HCT116 (cell line): ENCODE measurements around the gene C1orf50. TPM values are rescaled to one million over a fixed set of nuclear protein-coding genes. Genes with fewer than 3 reads are reported as not detected.

ENCODE experiments used
- ATAC-seq: fragments of 200-7000 bp; cut with Tn5 transposase; 2 replicates; pipeline ENCODE4 v1.9.1; 2020; ENCODE audit warnings: mild to moderate bottlenecking, moderate library complexity
- BruUV-seq: library from RNA; stranded (reverse); fragments of 400-500 nt; replicated peaks from 2 replicates; lab custom pipeline; 2021; lab: Mats Ljungman, UMichigan
- CTCF ChIA-PET: fragments of 300-600 bp; sonication (Branson Sonifier 250); formaldehyde crosslinking; loops from one replicate; lab custom pipeline; 2021; ENCODE audit warnings: antibody characterized with exemption; lab: Charles Lee
- POLR2A ChIA-PET: fragments of 300-600, 350-600 bp; sonication (Branson Sonifier 250); formaldehyde crosslinking; loops from one replicate; lab custom pipeline; 2021; ENCODE audit warnings: antibody characterized with exemption; lab: Charles Lee
- RAD21 ChIA-PET, 2 experiments: fragments of 300-600 bp; sonication (Branson Sonifier 250); formaldehyde crosslinking; loops; one replicate each; lab custom pipeline; 2023; ENCODE audit warnings: low total read pairs in 2 of 2; ENCODE audit not compliant: uncharacterized antibody in 2 of 2, unreplicated experiment in 2 of 2, low non-redundant PET in 1 of 2; lab: Charles Lee
- DNase-seq: peaks from one replicate; pipeline ENCODE4 v3.0.0-alpha.2; 2010; ENCODE audit warnings: low read depth, low spot score
- H2AFZ ChIP-seq: fragments of 200-600 bp; shearing (Covaris generic), sonication (generic); 2 replicates; pipeline ENCODE4 v1.6.1; 2017; ENCODE audit warnings: low read depth, mixed run types, mixed read lengths, antibody characterized with exemption, low read length; ENCODE audit not compliant: poor library complexity, severe bottlenecking
- H3K27ac ChIP-seq: 2 replicates; pipeline ENCODE4 v1.5.1; 2012; ENCODE audit warnings: low read depth, low read length
- H3K27me3 ChIP-seq: fragments of 200-600 bp; sonication (generic); 2 replicates; pipeline ENCODE4 v1.6.1; 2016; ENCODE audit warnings: mixed run types, low read length, mixed read lengths; ENCODE audit not compliant: insufficient read depth
- H3K36me3 ChIP-seq, 2 experiments: fragments of 200-500 bp in 1 of 2; fragments of 200-600 bp in 1 of 2; sonication (Bioruptor generic) in 1 of 2; sonication (generic) in 1 of 2; 2 replicates each; pipeline versions ENCODE4 v1.5.1 to v1.6.1; 2014 to 2016; ENCODE audit warnings: low read length in 2 of 2, inconsistent platforms in 1 of 2, mixed read lengths in 1 of 2, mixed run types in 1 of 2; ENCODE audit not compliant: insufficient read depth in 2 of 2, control insufficient read depth in 1 of 2
- H3K4me1 ChIP-seq, 2 experiments: fragments of 200-600 bp in 1 of 2; sonication (generic) in 1 of 2; 2 replicates each; pipeline versions ENCODE4 v1.5.1 to v1.6.1; 2012 to 2017; ENCODE audit warnings: low read length in 2 of 2, inconsistent platforms in 1 of 2, mild to moderate bottlenecking in 1 of 2, mixed read lengths in 1 of 2, mixed run types in 1 of 2, moderate library complexity in 1 of 2; ENCODE audit not compliant: insufficient read depth in 2 of 2, control insufficient read depth in 1 of 2
- H3K4me2 ChIP-seq: fragments of 200-600 bp; sonication (generic); 2 replicates; pipeline ENCODE4 v1.6.1; 2017; ENCODE audit warnings: mixed run types, low read length, mixed read lengths
- H3K4me3 ChIP-seq, 2 experiments: fragments of 200-600 bp in 1 of 2; sonication (generic) in 1 of 2; replicated peaks in 1 of 2; 2 replicates each; pipeline ENCODE4 v1.5.1; 2011 to 2016; ENCODE audit warnings: low read length in 2 of 2, control low read depth in 1 of 2, low read depth in 1 of 2, mild to moderate bottlenecking in 1 of 2, mixed read lengths in 1 of 2, mixed run types in 1 of 2
- H3K79me2 ChIP-seq: fragments of 200-600 bp; sonication (generic); 2 replicates; pipeline ENCODE4 v1.6.1; 2017; ENCODE audit warnings: mild to moderate bottlenecking, mixed run types, low read length, moderate library complexity, mixed read lengths; ENCODE audit not compliant: insufficient read depth
- H3K9ac ChIP-seq: fragments of 200-600 bp; sonication (generic); 2 replicates; pipeline ENCODE4 v1.6.1; 2016; ENCODE audit warnings: low read length, mixed read lengths
- H3K9me2 ChIP-seq: fragments of 200-600 bp; sonication (generic), shearing (Covaris generic); 2 replicates; pipeline ENCODE4 v1.6.1; 2017; ENCODE audit warnings: mixed run types, mild to moderate bottlenecking, moderate library complexity; ENCODE audit not compliant: insufficient read depth
- H3K9me3 ChIP-seq, 2 experiments: fragments of 200-500 bp in 1 of 2; fragments of 200-600 bp in 1 of 2; sonication (Bioruptor generic) in 1 of 2; sonication (generic) in 1 of 2; 2 replicates each; pipeline ENCODE4 v1.6.1; 2014 to 2017; ENCODE audit warnings: low read length in 2 of 2, mixed read lengths in 2 of 2, inconsistent platforms in 1 of 2, low read depth in 1 of 2, mild to moderate bottlenecking in 1 of 2, mixed run types in 1 of 2, moderate library complexity in 1 of 2; ENCODE audit not compliant: control insufficient read depth in 1 of 2, insufficient read depth in 1 of 2
- H4K20me1 ChIP-seq: fragments of 200-600 bp; sonication (generic), shearing (Covaris generic); 2 replicates; pipeline ENCODE4 v1.6.1; 2017; ENCODE audit warnings: mixed run types, mild to moderate bottlenecking, moderate library complexity; ENCODE audit not compliant: insufficient read depth
- POLR2AphosphoS5 ChIP-seq: IDR thresholded peaks from 2 replicates; pipeline ENCODE4 v1.6.1; 2011; ENCODE audit warnings: mild to moderate bottlenecking, low read depth, low read length, moderate library complexity
- RAD21 ChIP-seq: IDR thresholded peaks from 2 replicates; pipeline ENCODE4 v1.6.1; 2012; ENCODE audit warnings: low read depth, mild to moderate bottlenecking
- REST ChIP-seq: IDR thresholded peaks from 2 replicates; pipeline ENCODE4 v1.6.1; 2012; ENCODE audit warnings: low read depth
- SIN3A ChIP-seq: IDR thresholded peaks from 2 replicates; pipeline ENCODE4 v1.6.1; 2012; ENCODE audit warnings: low read depth
- SP1 ChIP-seq: IDR thresholded peaks from 2 replicates; pipeline ENCODE4 v1.6.1; 2012; ENCODE audit warnings: low read depth
- SRF ChIP-seq: IDR thresholded peaks from 2 replicates; pipeline ENCODE4 v1.6.1; 2012; ENCODE audit warnings: low read depth
- ZFX ChIP-seq: fragments of 450-650 bp; IDR thresholded peaks from 2 replicates; pipeline ENCODE4 v1.6.1; 2017
- intact Hi-C: fragments of 100-400 bp; cut with micrococcal nuclease; formaldehyde crosslinking; loops from 2 replicates; pipeline ENCODE4 v1.10.0; 2022
- total RNA-seq: library from RNA; stranded (reverse); gene quantifications from one replicate; pipeline ENCODE4 v1.2.1, GENCODE V29; 2021; ENCODE audit not compliant: unreplicated experiment

C1orf50 gene
- total RNA-seq, 1 experiment from 2014 or later = 5.8 TPM

DNA sequence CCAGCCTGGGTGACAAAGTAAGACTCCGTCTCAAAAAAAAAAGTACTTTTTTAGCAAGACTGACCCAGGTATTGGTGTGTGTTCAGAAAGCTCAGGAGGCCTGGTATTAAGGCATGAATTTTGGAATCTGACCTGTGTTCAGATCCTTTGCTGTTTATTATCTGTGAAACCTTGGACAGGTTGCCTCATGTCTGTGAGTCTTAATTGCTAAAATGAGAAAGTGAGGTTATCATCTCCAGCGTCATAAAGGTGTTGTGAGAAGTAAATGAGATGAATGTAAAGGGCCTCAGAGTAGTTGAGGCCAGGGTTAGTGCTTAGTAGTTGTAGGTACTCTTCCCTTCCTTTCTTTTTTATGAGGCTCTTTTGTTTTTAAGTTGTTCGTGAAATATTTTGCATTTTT, 2.8 kb downstream of the C1orf50 start:
- intact Hi-C loops = loop anchor here (10.0 kb wide), 1 partner anchor 1425 kb away; no protein-coding TSS in a partner anchor
- no peak for ATAC-seq
- ChIA-PET RAD21 (no interaction called here), CTCF (no interaction called here), POLR2A (no interaction called here)
- no peak for TF ChIP-seq SRF
- TF ChIP-seq SP1 = no peak
- no peak for TF ChIP-seq SIN3A
- no peak for DNase-seq
- H4K20me1 ChIP-seq = no peaks in the 10 kb centered on the region; the same call in 1 of the 2 replicates
- H3K79me2 ChIP-seq = peaks cover 16% of the 10 kb centered on the region
- no peaks in the 10 kb centered on the region for H3K27me3 ChIP-seq
- H3K9ac ChIP-seq = no peak overlapping the region
- H2AFZ ChIP-seq = no peak overlapping the region
- H3K9me2 ChIP-seq = no peaks in the 10 kb centered on the region
- no peaks in the 10 kb centered on the region for H3K9me3 ChIP-seq
- H3K27ac ChIP-seq = no peak overlapping the region
- peaks cover 11 to 18% of the 10 kb centered on the region in 2 experiments; a peak in 3 of 4 replicates for H3K4me1 ChIP-seq
- peaks cover 2 to 7% of the 10 kb centered on the region in 2 experiments; a peak in 2 of 4 replicates for H3K36me3 ChIP-seq
- no peak overlapping the region for H3K4me2 ChIP-seq
- no TSS peak for BruUV-seq
- no peak overlapping the region for H3K4me3 ChIP-seq

GRCh38 chr1:42773420-42773819, 6.4 kb downstream of the C1orf50 start:
- DNase-seq (no peak), ATAC-seq (no peak)
- BruUV-seq = no TSS peak
- TF ChIP-seq ZFX (no peak), REST (no peak), RAD21 (no peak), SIN3A (no peak), POLR2AphosphoS5 (no peak)
- TF ChIP-seq, all 23 proteins: peak for 0
- H3K9me3 ChIP-seq = no peaks in the 10 kb centered on the region
- no peaks in the 10 kb centered on the region for H3K9me2 ChIP-seq
- H3K79me2 ChIP-seq = no peaks in the 10 kb centered on the region
- H3K4me2 ChIP-seq = no peak overlapping the region
- CTCF ChIA-PET = interaction anchor here (0.6 kb wide), 1 partner anchor 10 kb away, joined by 5 read pairs; no protein-coding TSS in a partner anchor
- no peaks in the 10 kb centered on the region for H3K27me3 ChIP-seq
- peaks cover 9 to 19% of the 10 kb centered on the region in 2 experiments; a peak in 3 of 4 replicates for H3K36me3 ChIP-seq
- RAD21 ChIA-PET = no interaction called here
- POLR2A ChIA-PET = no interaction called here
- H3K9ac ChIP-seq = no peak overlapping the region
- no peak overlapping the region for H2AFZ ChIP-seq
- peaks cover under 1 to 1% of the 10 kb centered on the region in 2 experiments; a peak in 1 of 4 replicates for H3K4me1 ChIP-seq
- H3K4me3 ChIP-seq = no peak overlapping the region
- no peak overlapping the region for H3K27ac ChIP-seq
- intact Hi-C loops = no loop called here
- H4K20me1 ChIP-seq = no peaks in the 10 kb centered on the region
